ENCODE results near the gene SPEF1.

SPEF1 gene

GRCh38 chr20:3729811-3730540 is 51.3 kb downstream of the SPEF1 start:
- DNase-seq (ENCODE audit: low read depth): no peak

DNA sequence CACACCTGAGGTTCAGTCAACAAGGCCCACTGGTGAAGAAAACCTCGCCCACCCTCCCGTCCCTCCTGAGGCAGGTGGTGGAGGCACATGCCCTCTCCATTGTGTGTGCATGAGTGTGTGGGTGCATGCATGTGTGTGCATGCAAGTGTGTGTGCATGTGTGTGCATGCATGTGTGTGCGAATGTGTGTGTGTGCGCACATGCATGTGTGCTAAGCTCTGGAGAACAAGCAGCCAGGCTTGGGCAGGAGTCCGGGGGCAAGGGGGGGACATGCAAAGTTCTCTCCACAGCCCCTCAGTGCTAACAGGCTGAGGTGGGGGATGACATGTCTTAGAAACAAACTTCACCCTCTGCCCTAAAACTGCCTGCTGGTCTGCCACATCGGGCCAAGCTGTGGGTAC is 51.9 kb downstream of the SPEF1 start:
- no peak for DNase-seq (ENCODE audit: low read depth)

- DNase-seq (ENCODE audit: low read depth): no peak
Measured at GRCh38 chr20:3728876-3729275, 52.4 kb downstream of the SPEF1 start.

DNA sequence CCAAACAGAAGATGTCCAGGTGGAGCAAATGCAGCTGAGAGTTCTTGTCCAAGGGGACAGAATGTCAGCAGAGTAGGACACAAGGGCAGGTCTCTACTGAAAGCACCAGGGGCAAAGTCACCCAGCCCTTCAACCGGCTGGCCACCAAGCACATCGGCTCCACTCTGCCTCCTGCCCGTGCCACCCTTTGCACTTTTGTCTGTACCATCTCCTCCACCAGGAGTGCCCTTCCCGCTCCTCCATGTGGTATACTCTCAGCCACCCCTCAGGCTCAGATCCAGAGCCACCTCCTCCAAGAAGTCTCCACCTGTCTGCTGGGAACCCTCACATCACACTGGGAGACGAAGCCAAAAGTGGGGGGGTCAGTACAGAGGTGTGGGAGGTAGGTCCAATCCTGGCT is 52.9 kb downstream of the SPEF1 start:
- no peak for DNase-seq (ENCODE audit: low read depth)

Data from stimulated activated CD8-positive, alpha-beta memory T cell treated with anti-CD3 and anti-CD28 coated beads, Interleukin-15, amount 100 ng/mL, for 24 hours (primary cell).